Astrocyte of the cerebellum (primary cell): ENCODE data around the gene PTPRU.

Experiments used
- DNase-seq: peaks from one replicate; pipeline ENCODE4 v3.0.0-alpha.2; 2011; ENCODE audit warnings: low read depth
- H3K4me3 ChIP-seq: 2 replicates; pipeline ENCODE4 v1.5.1; 2011; ENCODE audit warnings: mild to moderate bottlenecking, low read depth, low read length, moderate library complexity
- in situ Hi-C: cut with HindIII; loops from 2 replicates; pipeline ENCODE4 v1.10.0; 2017; ENCODE audit warnings: low sequenced_read_pairs
- TF ChIP-seq, protein P1 (sequence below): IDR thresholded peaks from 2 replicates; pipeline ENCODE4 v1.5.1; 2012; ENCODE audit warnings: low read length, low read depth, moderate library complexity, mild to moderate bottlenecking; ENCODE audit errors: missing control alignments

The PTPRU gene

GRCh38 chr1:29342351-29342750 is 106.0 kb downstream of the PTPRU start:
- in situ Hi-C loops: no loop called here
- no peak for DNase-seq
- no peak overlapping the region for H3K4me3 ChIP-seq
- TF ChIP-seq, protein P1, sequence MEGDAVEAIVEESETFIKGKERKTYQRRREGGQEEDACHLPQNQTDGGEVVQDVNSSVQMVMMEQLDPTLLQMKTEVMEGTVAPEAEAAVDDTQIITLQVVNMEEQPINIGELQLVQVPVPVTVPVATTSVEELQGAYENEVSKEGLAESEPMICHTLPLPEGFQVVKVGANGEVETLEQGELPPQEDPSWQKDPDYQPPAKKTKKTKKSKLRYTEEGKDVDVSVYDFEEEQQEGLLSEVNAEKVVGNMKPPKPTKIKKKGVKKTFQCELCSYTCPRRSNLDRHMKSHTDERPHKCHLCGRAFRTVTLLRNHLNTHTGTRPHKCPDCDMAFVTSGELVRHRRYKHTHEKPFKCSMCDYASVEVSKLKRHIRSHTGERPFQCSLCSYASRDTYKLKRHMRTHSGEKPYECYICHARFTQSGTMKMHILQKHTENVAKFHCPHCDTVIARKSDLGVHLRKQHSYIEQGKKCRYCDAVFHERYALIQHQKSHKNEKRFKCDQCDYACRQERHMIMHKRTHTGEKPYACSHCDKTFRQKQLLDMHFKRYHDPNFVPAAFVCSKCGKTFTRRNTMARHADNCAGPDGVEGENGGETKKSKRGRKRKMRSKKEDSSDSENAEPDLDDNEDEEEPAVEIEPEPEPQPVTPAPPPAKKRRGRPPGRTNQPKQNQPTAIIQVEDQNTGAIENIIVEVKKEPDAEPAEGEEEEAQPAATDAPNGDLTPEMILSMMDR: no peak

DNA sequence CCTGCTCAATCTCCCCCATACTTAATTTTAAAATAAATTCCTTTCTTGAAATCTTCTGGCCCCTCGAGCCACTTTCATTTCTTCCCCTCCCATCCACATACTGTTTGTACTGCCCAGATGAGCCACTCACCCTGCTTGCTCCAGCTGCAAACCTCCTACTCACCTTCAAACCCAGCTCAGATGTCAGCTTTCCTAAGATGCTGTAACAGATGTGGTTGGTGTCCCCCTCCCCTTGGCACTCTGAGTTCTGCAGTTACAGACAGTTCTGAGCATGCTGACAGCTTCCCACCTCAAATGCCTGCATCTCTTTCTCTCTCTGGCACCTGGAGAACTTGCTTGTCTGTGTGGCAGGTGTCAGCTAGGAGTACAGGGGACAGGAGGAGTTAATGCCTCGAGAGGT is 106.7 kb downstream of the PTPRU start:
- in situ Hi-C loops: no loop called here
- DNase-seq: no peak
- TF ChIP-seq, protein P1: no peak
- H3K4me3 ChIP-seq: no peak overlapping the region

- no peak overlapping the region for H3K4me3 ChIP-seq
- in situ Hi-C loops: no loop called here
- TF ChIP-seq, protein P1: no peak
- DNase-seq: no peak
Measured at GRCh38 chr1:29343476-29343875, 107.2 kb downstream of the PTPRU start.

- H3K4me3 ChIP-seq: no peak overlapping the region
- in situ Hi-C loops: no loop called here
- TF ChIP-seq, protein P1: no peak
- no peak for DNase-seq
Measured at GRCh38 chr1:29343908-29344307, 107.6 kb downstream of the PTPRU start.

- H3K4me3 ChIP-seq: no peak overlapping the region
- no peak for DNase-seq
- TF ChIP-seq, protein P1: no peak
- in situ Hi-C loops: no loop called here
Measured at GRCh38 chr1:29344336-29344735, 108.0 kb downstream of the PTPRU start.

DNA sequence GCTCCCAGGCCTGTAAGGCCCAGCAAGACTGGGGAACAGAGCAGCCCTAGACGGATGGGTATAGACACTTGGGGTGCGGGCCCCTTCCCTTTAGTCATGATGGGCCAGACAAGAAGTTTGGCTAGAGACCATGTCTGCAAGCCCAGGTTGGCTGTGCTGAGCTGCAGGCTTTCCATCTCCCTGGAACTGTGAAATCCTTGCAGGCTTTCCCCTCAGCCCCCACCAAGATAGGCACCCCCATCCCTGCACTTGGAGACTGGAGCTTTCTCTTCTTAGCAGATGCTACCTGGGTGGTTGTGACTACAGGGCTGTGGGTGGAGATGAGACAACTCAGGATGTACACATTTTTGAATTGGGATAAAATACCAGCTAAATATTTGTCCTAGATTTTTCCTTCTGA is 110.3 kb downstream of the PTPRU start:
- TF ChIP-seq, protein P1: no peak
- H3K4me3 ChIP-seq: no peak overlapping the region
- no peak for DNase-seq
- in situ Hi-C loops: no loop called here
